Activated CD4-positive, alpha-beta T cell treated with anti-CD3 and anti-CD28 coated beads for 24 hours (primary cell): ENCODE results near the gene MICAL3.

Experiments
- DNase-seq, 2 donors: peaks; one replicate each; pipeline ENCODE4 v3.0.0-alpha.2; 2020; ENCODE audit warnings: low read depth in 2 of 2

Gene MICAL3

GRCh38 chr22:17838180-17838865 is 186.0 kb downstream of the MICAL3 start:
- DNase-seq: no peak

GRCh38 chr22:17836992-17837742 is 187.2 kb downstream of the MICAL3 start:
- DNase-seq: no peak

GRCh38 chr22:17835256-17835655 is 189.1 kb downstream of the MICAL3 start:
- no peak for DNase-seq

- no peak for DNase-seq
Measured at GRCh38 chr22:17833489-17833888, 190.9 kb downstream of the MICAL3 start.

- DNase-seq: no peak
Measured at GRCh38 chr22:17832665-17833064, 191.7 kb downstream of the MICAL3 start.

- DNase-seq: no peak
Measured at GRCh38 chr22:17831501-17832251, 192.7 kb downstream of the MICAL3 start.

GRCh38 chr22:17830043-17830961 is 194.1 kb downstream of the MICAL3 start:
- peak; percentile 71 to 73 for DNase-seq

GRCh38 chr22:17829695-17830042 is 194.7 kb downstream of the MICAL3 start:
- DNase-seq: no peak

- no peak for DNase-seq
Measured at GRCh38 chr22:17828502-17829080, 195.8 kb downstream of the MICAL3 start.

- DNase-seq: no peak
Measured at GRCh38 chr22:17827466-17827865, 196.9 kb downstream of the MICAL3 start.

GRCh38 chr22:17825876-17826550 is 198.3 kb downstream of the MICAL3 start:
- no peak for DNase-seq

GRCh38 chr22:17824457-17824856 is 199.9 kb downstream of the MICAL3 start:
- DNase-seq: no peak

GRCh38 chr22:17823964-17824363 is 200.4 kb downstream of the MICAL3 start:
- DNase-seq: no peak

GRCh38 chr22:17823226-17823625 is 201.1 kb downstream of the MICAL3 start:
- no peak for DNase-seq

GRCh38 chr22:17822087-17822486 is 202.3 kb downstream of the MICAL3 start:
- no peak for DNase-seq

GRCh38 chr22:17820879-17821439 is 203.4 kb downstream of the MICAL3 start:
- no peak for DNase-seq

GRCh38 chr22:17818649-17819048 is 205.7 kb downstream of the MICAL3 start:
- DNase-seq: no peak

GRCh38 chr22:17818180-17818579 is 206.2 kb downstream of the MICAL3 start:
- DNase-seq: no peak

- no peak for DNase-seq
Measured at GRCh38 chr22:17817511-17818065, 206.8 kb downstream of the MICAL3 start.

- DNase-seq: no peak
Measured at GRCh38 chr22:17817079-17817478, 207.3 kb downstream of the MICAL3 start.
